Thymus (tissue), 11 donors: Measurements from ENCODE around the gene SLC15A1. TPM values are rescaled to one million over a fixed set of nuclear protein-coding genes. Genes with fewer than 3 reads are reported as not detected.

Experiments used
- DNase-seq, 9 donors: peaks; one replicate each; pipeline ENCODE4 v3.0.0-alpha.2; 2013; ENCODE audit warnings: low spot score in 9 of 9, low read depth in 6 of 9, missing footprints in 1 of 9
- H3K27ac ChIP-seq, 2 donors: one replicate each; pipeline ENCODE4 v1.5.1; 2013; ENCODE audit warnings: control low read depth in 1 of 2, low read depth in 1 of 2, low read length in 1 of 2, mild to moderate bottlenecking in 1 of 2, moderate library complexity in 1 of 2
- H3K27me3 ChIP-seq, 2 donors: one replicate each; pipeline ENCODE4 v1.5.1; 2013; ENCODE audit warnings: low read length in 1 of 2; ENCODE audit not compliant: control insufficient read depth in 2 of 2, insufficient read depth in 1 of 2
- H3K36me3 ChIP-seq, 2 donors: one replicate each; pipeline ENCODE4 v1.5.1; 2013; ENCODE audit warnings: low read length in 1 of 2, mild to moderate bottlenecking in 1 of 2, moderate library complexity in 1 of 2; ENCODE audit not compliant: control insufficient read depth in 2 of 2, insufficient read depth in 2 of 2
- H3K4me1 ChIP-seq, 2 donors: one replicate each; pipeline ENCODE4 v1.5.1; 2013; ENCODE audit warnings: low read length in 2 of 2; ENCODE audit not compliant: control insufficient read depth in 2 of 2, insufficient read depth in 2 of 2
- H3K4me3 ChIP-seq, 2 donors: one replicate each; pipeline ENCODE4 v1.5.1; 2013; ENCODE audit warnings: low read length in 2 of 2, control low read depth in 1 of 2, mild to moderate bottlenecking in 1 of 2
- H3K9me3 ChIP-seq, 2 donors: one replicate each; pipeline ENCODE4 v1.5.1; 2013; ENCODE audit warnings: low read length in 1 of 2, mild to moderate bottlenecking in 1 of 2; ENCODE audit not compliant: control insufficient read depth in 2 of 2, insufficient read depth in 1 of 2
- WGBS: extraction: QIAGEN DNeasy Blood & Tissue Kit; methylation state at CpG from one replicate; pipeline ENCODE4 v1.1.7; 2013; 5-methylcytosine and 5-hydroxymethylcytosine counted together
- polyA plus RNA-seq: library from polyadenylated mRNA; stranded (reverse); fragments of 200-250 nt; gene quantifications from one replicate; pipeline ENCODE4 v1.2.3, GENCODE V29; 2013
- total RNA-seq: library from RNA; stranded (reverse); fragments of 120-200 nt; gene quantifications from one replicate; pipeline ENCODE4 v1.2.4, GENCODE V29; 2013
- donor health status: healthy.

SLC15A1 gene
- total and polyA plus RNA-seq, 2 donors = 0.80 to 1.2 TPM

- Histone ChIP-seq H3K27ac (no peak overlapping the region), H3K27me3 (peaks cover 0 to 3% of the 10 kb centered on the region in 2 donors), H3K36me3 (no peaks in the 10 kb centered on the region), H3K9me3 (peaks cover 0 to 4% of the 10 kb centered on the region in 2 donors), H3K4me1 (peaks cover 10 to 22% of the 10 kb centered on the region in 2 donors), H3K4me3 (no peak overlapping the region)
- 98% methylated on average over 12 of the region's 12 CpGs for WGBS
- no peak for DNase-seq
Observed at GRCh38 chr13:98783856-98784478, 31.5 kb upstream of the SLC15A1 start.

- Histone ChIP-seq H3K27ac (no peak overlapping the region), H3K4me3 (no peak overlapping the region), H3K36me3 (no peaks in the 10 kb centered on the region), H3K4me1 (peaks cover 0 to 8% of the 10 kb centered on the region in 2 donors), H3K9me3 (peaks cover 0 to 4% of the 10 kb centered on the region in 2 donors), H3K27me3 (peaks cover 0 to 1% of the 10 kb centered on the region in 2 donors)
- peak in 1 of 9 donors; percentile 11 for DNase-seq
- WGBS = 51% methylated on average over 5 of the region's 5 CpGs
Observed at GRCh38 chr13:98782654-98783053, 30.2 kb upstream of the SLC15A1 start.

GRCh38 chr13:98781905-98782304 lies 29.4 kb upstream of the SLC15A1 start:
- H3K4me3 ChIP-seq = no peak overlapping the region
- WGBS = 88% methylated on average over 7 of the region's 7 CpGs
- no peak for DNase-seq
- H3K4me1 ChIP-seq = peaks cover 0 to 4% of the 10 kb centered on the region in 2 donors
- no peak overlapping the region for H3K27ac ChIP-seq
- peaks cover 0 to 4% of the 10 kb centered on the region in 2 donors for H3K9me3 ChIP-seq
- no peaks in the 10 kb centered on the region for H3K36me3 ChIP-seq
- H3K27me3 ChIP-seq = no peaks in the 10 kb centered on the region

GRCh38 chr13:98781470-98781869 lies 29.0 kb upstream of the SLC15A1 start:
- 89% methylated on average over 11 of the region's 11 CpGs for WGBS
- H3K4me3 ChIP-seq = no peak overlapping the region
- H3K27me3 ChIP-seq = no peaks in the 10 kb centered on the region
- no peak overlapping the region for H3K27ac ChIP-seq
- no peaks in the 10 kb centered on the region for H3K36me3 ChIP-seq
- H3K9me3 ChIP-seq = peaks cover 0 to 4% of the 10 kb centered on the region in 2 donors
- DNase-seq = no peak
- peaks cover 0 to 2% of the 10 kb centered on the region in 2 donors for H3K4me1 ChIP-seq

GRCh38 chr13:98781045-98781444 lies 28.6 kb upstream of the SLC15A1 start:
- DNase-seq = no peak
- WGBS = 93% methylated on average over 11 of the region's 11 CpGs
- Histone ChIP-seq H3K4me1 (no peaks in the 10 kb centered on the region), H3K9me3 (peaks cover 0 to 4% of the 10 kb centered on the region in 2 donors), H3K27me3 (no peaks in the 10 kb centered on the region), H3K36me3 (no peaks in the 10 kb centered on the region), H3K4me3 (no peak overlapping the region), H3K27ac (no peak overlapping the region)

- WGBS = 42% methylated on average over 2 of the region's 2 CpGs
- H3K9me3 ChIP-seq = peaks cover 0 to 4% of the 10 kb centered on the region in 2 donors
- no peak for DNase-seq
- H3K4me3 ChIP-seq = no peak overlapping the region
- no peaks in the 10 kb centered on the region for H3K27me3 ChIP-seq
- H3K4me1 ChIP-seq = no peaks in the 10 kb centered on the region
- H3K36me3 ChIP-seq = no peaks in the 10 kb centered on the region
- H3K27ac ChIP-seq = no peak overlapping the region
Observed at GRCh38 chr13:98780451-98780850, 28.0 kb upstream of the SLC15A1 start.

- Histone ChIP-seq H3K27ac (no peak overlapping the region), H3K36me3 (no peaks in the 10 kb centered on the region), H3K4me3 (no peak overlapping the region), H3K9me3 (peaks cover 0 to 4% of the 10 kb centered on the region in 2 donors), H3K4me1 (no peaks in the 10 kb centered on the region), H3K27me3 (no peaks in the 10 kb centered on the region)
- 100% methylated on average over 1 of the region's 1 CpG for WGBS
- DNase-seq = no peak
Observed at GRCh38 chr13:98779695-98780094, 27.2 kb upstream of the SLC15A1 start.

- Histone ChIP-seq H3K27me3 (no peaks in the 10 kb centered on the region), H3K4me3 (no peak overlapping the region), H3K36me3 (no peaks in the 10 kb centered on the region), H3K4me1 (no peaks in the 10 kb centered on the region), H3K9me3 (peaks cover 0 to 4% of the 10 kb centered on the region in 2 donors), H3K27ac (no peak overlapping the region)
- WGBS = 78% methylated on average over 8 of the region's 8 CpGs
- no peak for DNase-seq
Observed at GRCh38 chr13:98778749-98779148, 26.3 kb upstream of the SLC15A1 start.

GRCh38 chr13:98776644-98777043 lies 24.2 kb upstream of the SLC15A1 start:
- Histone ChIP-seq H3K27ac (no peak overlapping the region), H3K27me3 (no peaks in the 10 kb centered on the region), H3K4me1 (no peaks in the 10 kb centered on the region), H3K9me3 (peaks cover 0 to under 1% of the 10 kb centered on the region in 2 donors), H3K4me3 (no peak overlapping the region), H3K36me3 (no peaks in the 10 kb centered on the region)
- DNase-seq = no peak
- 89% methylated on average over 5 of the region's 5 CpGs for WGBS
